Measurements from ENCODE around the gene DHX40.
"Not testable (repeated sequence)": the region's sequence is repeated elsewhere in the genome, so short reads cannot be mapped to it uniquely, and the experiment has no call there.

DHX40 gene

DNA sequence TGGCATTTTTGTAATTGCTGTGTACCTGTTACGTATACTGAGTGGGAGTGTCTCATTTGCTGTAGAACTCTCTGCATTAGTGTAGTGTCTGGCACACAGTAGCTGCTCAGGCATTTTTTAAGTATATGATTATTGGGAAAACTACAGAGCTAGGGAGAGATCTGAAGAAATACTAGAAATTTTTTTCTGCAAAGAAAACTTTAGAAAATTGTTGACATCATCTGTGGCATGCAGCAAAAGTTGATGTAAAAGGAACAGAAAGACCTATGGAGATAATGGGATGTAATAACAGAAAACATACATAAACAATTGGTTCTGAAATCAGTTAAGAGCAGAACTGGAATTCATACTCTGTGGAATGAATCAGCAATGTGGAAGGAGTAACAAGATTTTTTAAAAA is 65.9 kb downstream of the DHX40 start:
- DNase-seq (ENCODE audit: low read depth in 2 of 2) = no peak

- DNase-seq (ENCODE audit: low read depth in 2 of 2) = no peak
These were observed 67.0 kb downstream of the DHX40 start for GRCh38 chr17:59632398-59632797.

GRCh38 chr17:59633658-59634359 is 68.4 kb downstream of the DHX40 start:
- no peak for DNase-seq (ENCODE audit: low read depth in 2 of 2)

- DNase-seq (ENCODE audit: low read depth in 2 of 2) = no peak
These were observed 69.5 kb downstream of the DHX40 start for GRCh38 chr17:59634632-59635541.

GRCh38 chr17:59637611-59638310 is 72.4 kb downstream of the DHX40 start:
- no peak for DNase-seq (ENCODE audit: low read depth in 2 of 2)

DNA sequence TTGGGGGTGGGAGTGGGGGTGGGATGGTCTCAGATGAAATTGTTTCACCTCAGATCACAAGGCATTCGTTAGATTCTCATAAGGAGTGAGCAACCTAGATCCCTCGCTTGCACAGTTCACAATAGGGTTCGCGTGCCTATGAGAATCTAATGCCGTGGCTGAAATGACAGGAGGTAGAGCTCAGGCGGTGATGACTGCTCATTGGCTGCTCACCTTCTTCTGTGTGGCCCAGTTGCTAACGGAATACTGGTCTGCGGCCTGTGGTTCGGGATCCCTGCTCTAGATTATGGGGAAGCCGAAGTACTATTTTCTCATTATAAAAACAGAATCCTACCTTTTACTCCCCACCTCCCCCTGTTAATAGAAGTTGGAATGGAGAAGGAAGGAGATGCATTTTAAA is 73.1 kb downstream of the DHX40 start:
- DNase-seq (ENCODE audit: low read depth in 2 of 2) = no peak

DNA sequence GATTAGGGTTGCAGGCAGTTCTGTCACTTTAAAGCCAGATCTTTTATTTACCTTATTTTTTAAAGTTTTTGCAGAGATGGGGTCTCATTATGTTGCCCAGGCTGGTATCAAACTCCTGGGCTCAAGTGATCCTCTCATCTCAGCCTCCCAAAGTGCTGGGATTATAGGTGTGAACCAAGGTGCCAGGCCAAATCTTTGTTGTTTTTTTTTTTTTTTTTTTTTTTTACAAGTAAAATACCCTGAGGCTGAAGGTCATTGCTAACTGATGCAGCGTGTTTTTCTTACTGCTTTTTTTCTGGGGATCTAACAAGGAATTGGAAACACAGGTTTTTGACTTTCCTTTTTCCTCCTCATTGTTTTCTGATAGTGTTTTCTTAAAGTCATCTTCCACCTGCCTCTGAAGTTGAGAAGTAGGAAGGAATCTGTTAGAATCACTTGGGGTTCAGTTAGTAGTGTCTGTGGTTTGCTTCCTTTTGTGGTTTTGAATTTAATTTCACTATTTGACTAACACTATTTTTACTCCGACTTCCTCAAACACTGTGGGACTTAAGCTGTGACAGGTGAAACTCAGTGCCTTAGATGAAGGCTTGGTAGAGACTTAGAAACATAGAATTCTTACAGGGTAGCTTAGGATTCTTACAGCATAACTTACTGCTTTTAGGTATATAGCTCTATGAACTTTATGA is 76.5 kb downstream of the DHX40 start:
- no peak for DNase-seq (ENCODE audit: low read depth in 2 of 2)

DNA sequence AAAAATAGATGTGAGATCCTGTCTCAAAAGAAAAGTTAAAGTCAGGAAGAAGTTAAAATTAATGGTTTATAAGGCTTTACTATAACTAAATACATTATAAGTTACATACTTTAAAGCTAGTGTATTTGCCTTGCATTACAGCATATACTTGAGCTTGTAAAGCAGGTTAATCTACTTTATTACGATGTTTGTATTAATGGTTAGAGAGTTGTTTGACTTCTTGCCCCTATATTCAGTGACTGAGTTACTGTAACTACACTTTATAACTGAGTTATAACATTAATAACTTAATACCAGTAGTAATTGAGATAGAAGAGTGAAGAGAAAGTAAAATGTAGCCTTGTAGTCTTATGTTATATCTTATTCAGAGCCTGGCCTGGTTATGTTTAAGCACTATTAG is 77.2 kb downstream of the DHX40 start:
- no peak for DNase-seq (ENCODE audit: low read depth in 2 of 2)

DNA sequence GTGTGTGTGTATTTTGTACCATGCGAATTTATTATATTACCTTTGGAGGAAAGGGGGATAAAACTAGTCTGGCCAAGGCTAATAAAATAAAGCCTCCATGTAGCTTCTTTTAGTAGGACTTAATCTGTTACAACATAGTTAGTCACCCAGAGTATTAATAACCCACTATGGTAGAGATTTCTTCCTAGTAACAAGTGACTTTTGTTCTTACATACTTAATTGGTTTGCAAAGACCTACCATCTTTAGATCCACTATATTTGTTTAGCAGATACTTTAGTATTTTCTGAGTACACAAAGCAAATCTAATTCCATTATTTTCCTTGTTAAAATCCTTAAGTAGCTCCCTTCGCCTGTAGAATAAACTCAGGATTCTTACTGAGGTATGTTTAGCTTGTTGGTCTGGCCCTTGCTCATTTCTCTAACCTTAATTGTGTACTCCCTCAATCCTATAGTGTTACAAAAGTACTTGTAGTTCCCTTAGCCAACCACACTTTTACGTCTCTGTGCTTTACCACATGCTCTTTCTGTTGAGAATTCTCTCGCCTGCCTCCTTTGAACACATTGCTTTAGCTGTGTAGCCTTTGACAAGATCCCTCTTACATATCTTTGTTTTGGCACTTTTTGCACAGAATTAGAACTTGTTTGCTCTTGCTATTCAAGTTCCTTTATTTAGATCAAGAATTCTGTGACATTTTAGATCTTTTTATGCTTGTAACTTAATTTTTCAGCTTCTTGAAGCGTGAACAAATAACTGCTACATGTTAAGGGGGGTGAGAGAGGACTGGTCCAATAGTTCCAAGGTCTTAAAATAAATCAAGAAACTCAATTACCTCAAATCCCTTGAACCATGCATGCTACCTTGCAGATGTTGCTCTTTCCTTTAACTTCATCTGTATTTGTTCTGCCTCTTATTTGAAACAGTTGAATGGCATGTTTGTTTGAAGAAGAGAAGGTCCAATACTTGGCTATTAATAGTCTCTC is 78.0 kb downstream of the DHX40 start:
- no peak for DNase-seq (ENCODE audit: low read depth in 2 of 2)

- DNase-seq (ENCODE audit: low read depth in 2 of 2) = no peak
These were observed 81.9 kb downstream of the DHX40 start for GRCh38 chr17:59647288-59647687.

- DNase-seq (ENCODE audit: low read depth in 2 of 2) = no peak
These were observed 84.5 kb downstream of the DHX40 start for GRCh38 chr17:59649886-59650285.

DNA sequence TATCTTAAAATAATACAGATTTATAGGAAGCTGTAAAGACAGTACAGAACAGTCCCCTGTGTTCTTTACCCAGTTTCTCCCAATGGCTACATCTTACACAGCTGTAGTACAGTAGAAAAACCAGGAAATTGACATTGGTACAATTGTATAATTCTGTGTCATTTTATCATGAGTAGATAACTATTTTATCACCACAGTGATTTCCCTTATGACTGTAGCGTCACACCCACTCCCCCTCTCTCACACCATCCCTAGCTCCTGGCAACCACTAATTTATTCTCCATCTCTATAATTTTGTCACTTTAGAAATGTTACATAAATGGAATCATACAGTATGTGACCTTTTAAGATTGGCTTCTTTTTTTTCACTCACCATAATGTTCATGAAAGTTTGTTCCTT is 85.2 kb downstream of the DHX40 start:
- no peak for DNase-seq (ENCODE audit: low read depth in 2 of 2)

DNA sequence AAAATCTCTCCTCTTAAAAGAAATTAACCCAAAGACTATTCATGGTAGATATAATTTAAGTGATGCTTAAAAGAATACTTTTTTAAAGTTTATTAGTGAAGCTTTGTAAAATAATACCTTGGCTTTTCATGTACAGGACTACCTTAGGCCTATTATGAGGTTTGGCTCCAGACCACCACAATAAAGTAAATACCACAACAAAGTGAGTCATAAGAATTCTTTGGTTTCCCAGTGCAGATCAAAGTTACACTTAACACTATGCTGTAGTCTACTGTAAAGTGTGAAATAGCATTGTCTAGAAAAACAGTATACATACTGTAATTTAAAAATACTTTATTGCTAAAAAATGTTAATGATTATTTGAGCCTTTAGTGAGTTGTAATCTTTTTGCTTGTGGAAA is 85.9 kb downstream of the DHX40 start:
- DNase-seq (ENCODE audit: low read depth in 2 of 2) = no peak

GRCh38 chr17:59652119-59652518 is 86.7 kb downstream of the DHX40 start:
- no peak for DNase-seq (ENCODE audit: low read depth in 2 of 2)

DNA sequence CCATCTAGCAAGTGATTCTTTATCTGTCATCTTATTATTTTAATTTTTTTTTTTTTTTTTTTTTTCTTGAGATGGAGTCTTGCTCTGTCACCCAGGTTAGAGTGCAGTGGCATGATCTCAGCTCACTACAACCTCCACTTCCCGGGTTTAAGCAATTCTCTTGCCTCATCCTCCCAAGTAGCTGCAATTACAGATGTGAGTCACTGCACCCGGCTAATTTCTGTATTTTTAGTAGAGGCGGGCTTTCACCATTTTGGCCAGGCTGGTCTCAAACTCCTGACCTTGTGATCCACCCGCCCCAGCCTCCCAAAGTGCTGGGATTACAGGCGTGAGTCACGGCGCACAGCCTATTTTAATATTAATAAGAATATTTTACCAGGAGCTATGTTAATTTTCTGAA is 91.2 kb downstream of the DHX40 start:
- DNase-seq (ENCODE audit: low read depth in 2 of 2) = not testable (repeated sequence)

Data from stimulated activated CD4-positive, alpha-beta T cell treated with anti-CD3 and anti-CD28 coated beads, Interleukin-12 subunit alpha, Interleukin-12 subunit beta, amount 100 ng/mL, for 24 hours (primary cell).